Thoracic aorta (tissue), 2 donors: ENCODE measurements around the gene GPRC5B. TPM values are rescaled to one million over a fixed set of nuclear protein-coding genes. Genes with fewer than 3 reads are reported as not detected.

ENCODE experiments used
- ATAC-seq: fragments of 150-250 bp; one replicate; pipeline ENCODE4 v1.8.0; 2017; ENCODE audit warnings: low read depth; ENCODE audit not compliant: insufficient number of reproducible peaks, low FRiP score
- DNase-seq: peaks from one replicate; pipeline ENCODE4 v3.0.0-alpha.2; 2020; ENCODE audit warnings: low spot score
- H3K27ac ChIP-seq, 2 donors: fragments of 200-600 bp; sonication (generic); 1 replicate in 1 of 2; 2 replicates in 1 of 2; pipeline ENCODE4 v1.5.1; 2016; ENCODE audit warnings: mild to moderate bottlenecking in 2 of 2, moderate library complexity in 2 of 2
- H3K27me3 ChIP-seq: fragments of 200-600 bp; sonication (generic); replicated peaks from 2 replicates; pipeline ENCODE4 v1.6.0; 2016; ENCODE audit warnings: mild to moderate bottlenecking; ENCODE audit not compliant: insufficient read depth
- H3K36me3 ChIP-seq: fragments of 200-600 bp; sonication (generic); one replicate; pipeline ENCODE4 v1.5.1; 2016
- H3K4me1 ChIP-seq, 2 donors: fragments of 200-600 bp; sonication (generic); 1 replicate in 1 of 2; 2 replicates in 1 of 2; pipeline versions ENCODE4 v1.5.1 to v1.6.0; 2016; ENCODE audit warnings: low read depth in 2 of 2, mild to moderate bottlenecking in 1 of 2; ENCODE audit not compliant: control insufficient read depth in 1 of 2
- H3K4me3 ChIP-seq: fragments of 200-600 bp; sonication (generic); 2 replicates; pipeline ENCODE4 v1.5.1; 2016; ENCODE audit warnings: mild to moderate bottlenecking
- H3K9me3 ChIP-seq: fragments of 200-600 bp; sonication (generic); 2 replicates; pipeline ENCODE4 v1.5.1; 2016
- CTCF ChIP-seq: fragments of 200-600 bp; sonication (generic); IDR thresholded peaks from one replicate; pipeline ENCODE4 v1.5.1; 2019; ENCODE audit warnings: antibody characterized with exemption
- total RNA-seq, 2 donors: library from RNA; depleted of rRNA; stranded (reverse); fragments of >200 nt; gene quantifications; one replicate each; pipeline versions ENCODE4 v1.1.0 to v1.2.3, GENCODE V29; 2016

GPRC5B gene
- total RNA-seq, 2 donors from 2014 or later: 9.6 to 16.1 TPM

GRCh38 chr16:19878757-19879156 is 5.9 kb downstream of the GPRC5B start:
- Histone ChIP-seq H3K4me1 (peaks cover 5 to 12% of the 10 kb centered on the region in 2 donors), H3K27ac (no peak overlapping the region), H3K27me3 (no peaks in the 10 kb centered on the region), H3K9me3 (no peaks in the 10 kb centered on the region), H3K36me3 (no peaks in the 10 kb centered on the region), H3K4me3 (no peak overlapping the region)
- no peak for TF ChIP-seq CTCF
- DNase-seq (no peak), ATAC-seq (no peak)

GRCh38 chr16:19876501-19877059 is 8.1 kb downstream of the GPRC5B start:
- no peaks in the 10 kb centered on the region for H3K4me1 ChIP-seq
- H3K4me3 ChIP-seq: no peak overlapping the region

GRCh38 chr16:19875900-19876299 is 8.7 kb downstream of the GPRC5B start:
- TF ChIP-seq CTCF: no peak
- H3K9me3 ChIP-seq: no peaks in the 10 kb centered on the region
- DNase-seq (no peak), ATAC-seq (no peak)
- no peaks in the 10 kb centered on the region for H3K4me1 ChIP-seq
- no peaks in the 10 kb centered on the region for H3K27me3 ChIP-seq
- H3K36me3 ChIP-seq: peaks cover 9% of the 10 kb centered on the region
- H3K27ac ChIP-seq: no peak overlapping the region
- no peak overlapping the region for H3K4me3 ChIP-seq

More at GRCh38 chr16:19876501-19877059, 8.1 kb downstream of the GPRC5B start:
- H3K27ac ChIP-seq: no peak overlapping the region
- DNase-seq: no peak
- peaks cover 8% of the 10 kb centered on the region for H3K36me3 ChIP-seq
- no peaks in the 10 kb centered on the region for H3K27me3 ChIP-seq
- no peak for TF ChIP-seq CTCF
- no peaks in the 10 kb centered on the region for H3K9me3 ChIP-seq
- no peak for ATAC-seq

GRCh38 chr16:19874851-19875546 is 9.6 kb downstream of the GPRC5B start:
- ATAC-seq: no peak
- H3K36me3 ChIP-seq: peaks cover 9% of the 10 kb centered on the region

GRCh38 chr16:19874026-19874425 is 10.6 kb downstream of the GPRC5B start:
- TF ChIP-seq CTCF: no peak
- H3K27ac ChIP-seq: no peak overlapping the region

More at GRCh38 chr16:19874851-19875546, 9.6 kb downstream of the GPRC5B start:
- no peaks in the 10 kb centered on the region for H3K27me3 ChIP-seq
- no peak overlapping the region for H3K4me3 ChIP-seq
- TF ChIP-seq CTCF: no peak
- no peak for DNase-seq
- no peaks in the 10 kb centered on the region for H3K4me1 ChIP-seq
- H3K9me3 ChIP-seq: no peaks in the 10 kb centered on the region
- no peak overlapping the region for H3K27ac ChIP-seq

More at GRCh38 chr16:19874026-19874425, 10.6 kb downstream of the GPRC5B start:
- ATAC-seq: no peak
- H3K9me3 ChIP-seq: no peaks in the 10 kb centered on the region
- H3K36me3 ChIP-seq: peaks cover 9% of the 10 kb centered on the region
- H3K4me1 ChIP-seq: no peaks in the 10 kb centered on the region
- H3K27me3 ChIP-seq: no peaks in the 10 kb centered on the region
- DNase-seq: no peak
- H3K4me3 ChIP-seq: no peak overlapping the region
